A204.1 (cell line): Measurements from ENCODE around the gene BMPR2.
"Not testable (repeated sequence)": the region's sequence is repeated elsewhere in the genome, so short reads cannot be mapped to it uniquely, and the experiment has no call there.

Source experiments
- FAIRE-seq: peaks from 2 replicates; lab custom pipeline; 2012; peaks lifted over from hg19 to GRCh38; lab: Jason Lieb, UNC

Gene BMPR2

DNA sequence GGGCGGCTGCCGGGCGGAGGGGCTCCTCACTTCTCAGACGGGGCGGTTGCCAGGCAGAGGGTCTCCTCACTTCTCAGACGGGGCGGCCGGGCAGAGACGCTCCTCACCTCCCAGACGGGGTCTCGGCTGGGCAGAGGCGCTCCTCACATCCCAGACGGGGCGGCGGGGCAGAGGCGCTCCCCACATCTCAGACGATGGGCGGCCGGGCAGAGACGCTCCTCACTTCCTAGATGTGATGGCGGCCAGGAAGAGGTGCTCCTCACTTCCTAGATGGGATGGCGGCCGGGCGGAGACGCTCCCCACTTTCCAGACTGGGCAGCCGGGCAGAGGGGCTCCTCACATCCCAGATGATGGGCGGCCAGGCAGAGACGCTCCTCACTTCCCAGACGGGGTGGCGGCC is 159.2 kb downstream of the BMPR2 start:
- FAIRE-seq, result not testable (repeated sequence)

DNA sequence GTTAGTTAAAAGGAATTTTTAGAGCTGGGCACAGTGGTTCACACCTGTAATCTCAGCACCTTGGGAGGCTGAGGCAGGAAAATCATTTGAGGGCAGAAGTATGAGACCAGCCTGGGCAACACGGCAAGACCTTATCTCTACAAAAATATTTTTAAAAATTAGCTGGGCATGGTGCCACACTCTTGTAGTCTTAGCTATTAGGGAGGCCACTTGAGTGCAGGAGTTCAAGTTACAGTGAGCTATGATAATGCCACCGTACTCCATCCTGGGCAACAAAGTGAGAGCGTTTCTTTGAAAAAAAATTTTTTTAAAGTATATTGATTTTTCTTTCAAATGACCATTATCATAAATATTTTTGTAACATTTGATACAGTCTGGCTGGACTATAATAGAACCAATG is 165.0 kb downstream of the BMPR2 start:
- no peak for FAIRE-seq

DNA sequence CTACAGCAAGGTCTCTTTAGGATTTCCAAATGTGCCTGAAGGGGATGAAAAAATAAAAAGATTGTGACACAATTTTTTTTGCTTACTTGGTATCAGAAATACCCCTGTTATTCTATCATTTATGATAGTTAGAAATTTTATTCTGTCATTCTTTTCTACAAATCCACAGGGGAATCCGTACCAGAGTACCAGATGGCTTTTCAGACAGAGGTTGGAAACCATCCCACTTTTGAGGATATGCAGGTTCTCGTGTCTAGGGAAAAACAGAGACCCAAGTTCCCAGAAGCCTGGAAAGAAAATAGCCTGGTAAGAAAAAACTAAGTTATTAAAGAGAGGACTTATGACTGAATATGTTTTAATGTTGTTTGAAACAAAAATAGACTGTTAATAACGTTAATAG is 166.0 kb downstream of the BMPR2 start:
- no peak for FAIRE-seq

DNA sequence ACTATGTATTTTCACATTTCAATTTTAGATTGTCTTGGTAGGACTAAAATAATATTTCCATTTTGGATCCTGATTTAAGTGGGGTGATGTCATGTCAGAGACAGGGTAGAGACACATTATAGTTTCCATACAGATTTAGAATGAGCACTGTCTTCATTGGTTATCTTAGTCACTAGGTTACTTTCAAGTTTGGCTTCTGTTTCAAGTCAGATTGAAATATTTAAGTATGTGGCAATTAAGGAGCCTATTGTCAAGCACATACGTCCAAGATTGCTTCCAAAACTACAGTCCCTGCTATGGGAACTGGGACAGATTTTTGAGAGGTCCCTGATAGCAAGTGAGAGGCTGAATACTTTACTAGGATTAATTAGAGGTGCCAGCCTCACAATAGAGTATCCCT is 169.4 kb downstream of the BMPR2 start:
- no peak for FAIRE-seq

DNA sequence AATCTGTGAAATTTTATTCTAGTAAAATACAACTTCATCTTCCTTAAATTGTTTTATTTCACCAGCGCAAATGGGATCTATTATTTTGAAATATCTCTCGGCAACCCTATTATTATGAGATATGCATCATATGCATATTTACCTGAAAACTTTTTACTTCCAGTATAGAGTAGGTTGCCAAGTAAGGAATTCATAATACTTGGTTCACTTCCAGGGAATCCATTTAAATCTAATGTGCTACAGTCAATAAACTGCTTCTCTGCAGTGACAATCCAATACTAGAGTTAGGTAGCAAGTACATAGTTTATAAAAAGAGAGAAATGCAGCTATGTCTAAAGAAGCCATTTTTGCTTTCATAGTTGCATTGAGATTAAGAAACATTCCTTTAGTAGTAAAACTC is 169.8 kb downstream of the BMPR2 start:
- FAIRE-seq, result no peak

DNA sequence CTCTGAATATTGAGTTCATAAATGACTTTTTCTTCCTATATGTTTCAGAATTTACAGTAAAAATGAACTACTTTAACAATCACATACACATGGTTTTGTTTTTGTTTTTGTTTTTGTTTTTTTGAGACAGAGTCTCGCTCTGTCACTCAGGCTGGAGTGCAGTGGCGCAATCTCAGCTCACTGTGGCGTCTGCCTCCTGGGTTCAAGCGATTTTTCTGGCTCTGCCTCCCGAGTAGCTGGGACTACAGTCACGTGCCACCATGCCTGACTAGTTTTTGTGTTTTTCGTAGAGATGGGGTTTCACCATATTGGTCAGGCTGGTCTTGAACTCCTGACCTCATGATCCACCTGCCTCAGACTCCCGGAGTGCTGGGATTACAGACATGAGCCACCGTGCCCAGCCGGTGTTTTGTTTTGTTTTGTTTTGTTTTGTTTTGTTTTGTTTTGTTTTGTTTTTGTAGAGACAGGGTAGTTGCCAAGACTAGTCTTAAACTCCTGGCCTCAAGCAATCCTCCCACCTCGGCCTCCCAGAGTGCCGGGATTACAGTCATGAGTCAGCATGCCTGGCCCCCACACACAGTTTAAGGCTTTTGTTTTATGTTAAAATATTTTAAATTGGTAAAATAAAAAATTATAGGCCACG is 170.5 kb downstream of the BMPR2 start:
- not testable (repeated sequence) for FAIRE-seq

DNA sequence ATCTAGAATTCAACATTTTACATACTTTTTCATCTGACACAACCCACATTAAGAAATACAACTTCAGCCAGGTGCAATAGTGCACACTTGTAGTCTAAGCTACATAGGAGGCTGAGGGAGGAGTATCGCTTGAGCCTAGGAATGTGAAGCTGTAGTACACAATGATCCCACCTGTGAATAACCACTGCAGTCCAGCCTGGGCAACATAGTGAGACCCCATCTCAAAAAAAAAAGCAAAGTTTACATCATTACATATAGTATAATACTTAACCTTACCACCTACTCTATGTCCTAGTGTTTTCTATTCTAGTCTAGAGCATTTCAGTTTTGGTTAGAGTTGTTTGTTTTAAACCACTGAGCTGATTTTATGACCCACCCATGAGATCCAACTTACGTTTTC is 172.1 kb downstream of the BMPR2 start:
- no peak for FAIRE-seq

DNA sequence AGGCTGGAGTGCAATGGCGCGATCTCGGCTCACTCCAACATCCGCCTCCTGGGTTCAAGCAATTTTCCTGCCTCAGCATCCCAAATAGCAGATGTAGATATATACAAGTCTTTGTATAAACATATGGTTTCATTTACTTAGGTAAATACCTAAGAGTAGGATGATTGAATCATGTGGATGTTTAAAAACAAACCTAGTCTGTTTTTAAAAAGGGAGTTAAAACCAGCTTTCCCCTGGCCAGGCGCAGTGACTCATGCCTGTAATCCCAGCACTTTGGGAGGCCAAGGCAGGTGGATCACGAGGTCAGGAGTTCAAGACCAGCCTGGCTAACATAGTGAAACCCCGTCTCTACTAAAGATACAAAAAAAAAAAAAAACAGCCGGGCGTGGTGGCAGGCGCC is 174.9 kb downstream of the BMPR2 start:
- FAIRE-seq, result not testable (repeated sequence)

DNA sequence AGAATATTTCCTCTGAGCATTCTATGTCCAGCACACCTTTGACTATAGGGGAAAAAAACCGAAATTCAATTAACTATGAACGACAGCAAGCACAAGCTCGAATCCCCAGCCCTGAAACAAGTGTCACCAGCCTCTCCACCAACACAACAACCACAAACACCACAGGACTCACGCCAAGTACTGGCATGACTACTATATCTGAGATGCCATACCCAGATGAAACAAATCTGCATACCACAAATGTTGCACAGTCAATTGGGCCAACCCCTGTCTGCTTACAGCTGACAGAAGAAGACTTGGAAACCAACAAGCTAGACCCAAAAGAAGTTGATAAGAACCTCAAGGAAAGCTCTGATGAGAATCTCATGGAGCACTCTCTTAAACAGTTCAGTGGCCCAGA is 179.2 kb downstream of the BMPR2 start:
- FAIRE-seq, result no peak

DNA sequence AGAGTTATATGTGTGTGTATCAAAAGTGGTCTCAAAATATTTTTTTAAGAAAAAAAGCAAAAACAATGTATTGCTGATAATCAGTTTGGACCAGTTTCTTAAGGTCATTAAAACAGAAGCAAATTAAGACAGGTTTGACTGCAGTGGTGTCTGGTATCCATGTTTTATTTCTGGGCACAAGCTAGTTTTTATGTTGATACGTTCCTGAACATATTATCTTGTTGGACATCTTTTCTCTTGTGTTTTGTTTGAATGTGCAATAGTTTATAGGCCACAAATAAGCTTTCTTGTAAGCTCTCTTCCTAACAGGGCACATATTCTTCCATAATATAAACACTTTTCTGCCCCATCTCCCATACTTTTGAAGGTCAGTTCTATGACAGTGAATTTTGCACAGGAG is 184.1 kb downstream of the BMPR2 start:
- no peak for FAIRE-seq

DNA sequence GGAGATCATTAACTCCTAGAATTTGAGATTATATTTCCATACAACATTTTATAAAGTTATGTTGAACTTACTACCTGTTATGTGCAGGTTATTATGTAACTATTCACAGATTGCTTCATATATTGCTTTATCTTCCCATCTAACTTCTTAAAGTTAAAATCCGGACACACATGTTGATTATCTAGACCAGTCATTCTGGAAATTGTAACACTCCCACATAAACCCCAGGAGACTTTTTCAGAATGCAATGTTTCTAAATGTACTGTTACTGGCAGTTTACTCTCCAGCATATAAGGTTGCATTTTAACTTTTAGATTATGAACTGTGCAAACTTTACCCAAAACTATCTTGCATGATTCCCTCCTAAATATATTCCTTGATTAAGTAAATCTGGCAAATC is 188.1 kb downstream of the BMPR2 start:
- no peak for FAIRE-seq

DNA sequence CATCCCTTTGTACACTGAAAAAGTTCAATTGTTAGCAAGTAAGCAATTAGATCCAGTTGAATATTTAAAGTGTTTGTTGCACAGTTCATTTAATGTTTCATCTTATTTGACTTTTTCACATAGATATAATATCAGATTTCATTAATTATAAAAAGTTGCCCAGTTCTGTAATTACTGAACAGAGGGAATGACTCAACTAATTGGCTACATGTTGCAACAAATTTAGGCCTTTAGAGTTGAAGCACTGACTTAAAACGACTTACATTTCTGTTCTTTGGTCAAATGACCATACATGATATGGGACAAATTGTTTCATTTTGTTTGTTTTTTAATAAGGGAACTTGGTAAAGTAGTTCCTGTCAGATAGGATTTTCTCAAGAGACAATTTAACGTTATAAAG is 190.2 kb downstream of the BMPR2 start:
- no peak for FAIRE-seq

DNA sequence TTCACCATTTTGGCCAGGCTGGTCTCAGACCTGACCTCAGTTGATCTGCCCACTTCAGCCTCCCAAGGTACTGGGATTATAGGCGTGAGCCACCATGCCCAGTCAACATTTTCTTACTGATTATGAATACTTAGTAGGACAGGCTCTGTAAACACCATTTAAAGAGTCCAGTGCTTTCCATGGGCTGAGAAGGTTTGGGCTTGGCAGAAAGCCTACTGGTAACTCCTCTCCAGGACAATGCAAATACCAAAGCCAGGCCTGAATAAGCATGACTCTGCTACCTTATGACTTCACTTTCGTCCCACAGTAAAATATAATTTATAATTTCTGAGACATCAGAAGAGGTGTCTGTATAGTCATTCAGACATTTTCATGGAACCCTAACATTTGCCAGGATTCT is 198.4 kb downstream of the BMPR2 start:
- FAIRE-seq, result no peak

DNA sequence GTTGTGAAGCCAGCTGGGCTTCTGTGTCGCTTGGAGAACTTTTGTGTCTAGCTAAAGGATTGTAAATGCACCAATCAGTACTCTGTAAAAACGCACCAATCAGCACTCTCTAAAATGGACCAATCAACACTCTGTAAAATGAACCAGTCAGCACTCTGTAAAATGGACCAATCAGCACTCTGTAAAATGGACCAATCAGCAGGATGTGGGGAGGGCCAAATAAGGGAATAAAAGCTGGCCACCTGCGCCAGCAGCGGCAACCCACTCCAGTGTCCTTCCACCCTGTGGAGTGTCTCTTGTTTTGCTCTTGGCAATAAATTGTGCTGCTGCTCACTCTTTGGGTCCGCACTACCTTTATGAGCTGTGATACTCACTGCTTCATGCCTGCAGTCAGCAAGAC is 199.1 kb downstream of the BMPR2 start:
- FAIRE-seq, result not testable (repeated sequence)

DNA sequence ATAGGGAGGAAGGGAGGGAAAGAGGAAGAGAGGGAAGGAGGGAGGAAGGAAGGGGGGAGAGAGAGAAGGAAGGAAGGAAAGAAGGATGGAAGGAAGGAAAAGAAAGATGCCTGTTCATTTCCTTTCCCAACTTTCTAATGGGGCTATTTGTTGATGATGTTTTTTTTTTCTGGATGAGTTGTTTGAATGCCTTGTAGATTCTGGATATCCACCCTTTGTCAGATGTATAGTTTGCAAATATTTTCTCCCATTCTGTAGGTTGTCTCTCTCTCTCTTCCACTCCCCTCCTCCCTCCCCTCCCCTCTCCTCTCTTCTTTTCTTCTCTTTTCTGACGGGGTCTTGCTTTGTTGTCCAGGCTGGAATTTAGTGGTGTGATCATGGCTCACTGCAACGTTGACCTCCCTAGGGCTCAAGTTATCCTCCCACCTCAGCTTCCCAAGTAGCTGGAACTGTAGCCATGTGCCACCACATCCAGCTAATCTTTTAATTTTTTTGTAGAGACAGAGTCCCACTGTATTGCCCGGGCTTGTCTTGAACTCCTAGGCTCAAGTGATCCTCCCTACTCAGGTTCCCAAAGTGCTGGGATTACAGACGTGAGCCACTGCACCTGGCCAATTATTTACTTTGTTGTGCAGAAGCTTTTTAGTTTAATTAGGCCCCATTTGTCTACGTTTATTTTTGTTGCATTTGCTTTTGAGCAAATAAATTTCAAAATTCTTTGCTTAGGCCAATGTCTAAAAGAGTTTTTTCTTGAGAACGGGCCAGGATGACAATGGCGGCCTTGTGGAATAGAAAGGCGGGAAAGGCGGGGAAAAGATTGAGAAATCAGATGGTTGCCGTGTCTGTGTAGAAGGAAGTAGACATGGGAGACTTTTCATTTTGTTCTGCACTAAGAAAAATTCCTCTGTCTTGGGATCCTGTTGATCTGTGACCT is 201.4 kb downstream of the BMPR2 start:
- no peak for FAIRE-seq

DNA sequence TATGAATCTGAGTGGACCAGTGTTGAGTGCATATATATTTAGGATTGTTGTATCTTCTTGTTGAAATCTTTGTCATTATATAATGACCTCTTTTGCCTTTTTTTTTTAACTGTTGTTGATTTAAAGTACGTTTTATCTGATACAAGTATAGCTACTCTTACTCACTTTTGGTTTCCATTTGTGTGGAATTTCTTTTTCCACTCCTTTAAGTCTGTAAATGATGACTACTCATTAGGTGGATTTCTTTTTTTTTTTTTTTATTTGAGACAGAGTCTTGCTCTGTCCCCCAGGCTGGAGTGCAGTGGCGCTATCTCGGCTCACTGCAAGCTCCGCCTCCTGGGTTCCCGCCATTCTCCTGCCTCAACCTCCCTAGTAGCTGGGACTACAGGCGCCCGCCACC is 206.7 kb downstream of the BMPR2 start:
- FAIRE-seq, result not testable (repeated sequence)

DNA sequence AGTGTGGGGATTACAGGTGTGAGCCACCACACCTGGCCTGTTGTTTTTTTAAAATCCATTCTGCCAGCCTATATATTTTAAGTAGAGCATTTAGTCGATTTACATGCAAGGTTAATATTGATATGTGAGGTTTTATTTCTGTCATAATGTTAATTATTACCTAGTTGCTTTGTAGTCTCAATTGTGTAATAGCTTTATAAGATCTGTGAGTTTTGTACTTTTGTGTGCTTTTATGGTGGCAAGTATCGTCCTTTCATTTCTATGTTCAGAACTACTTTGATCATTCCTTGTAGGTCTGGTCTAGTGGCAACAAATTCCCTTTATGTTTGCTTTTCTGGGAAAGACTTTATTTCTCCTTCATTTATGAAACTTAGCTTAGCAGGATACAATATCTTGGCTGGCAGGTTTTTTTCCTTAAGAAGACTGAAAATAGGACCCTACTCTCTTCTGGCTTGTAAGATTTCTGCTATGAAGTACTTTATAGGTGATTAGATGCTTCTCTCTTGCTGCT is 207.6 kb downstream of the BMPR2 start:
- no peak for FAIRE-seq

DNA sequence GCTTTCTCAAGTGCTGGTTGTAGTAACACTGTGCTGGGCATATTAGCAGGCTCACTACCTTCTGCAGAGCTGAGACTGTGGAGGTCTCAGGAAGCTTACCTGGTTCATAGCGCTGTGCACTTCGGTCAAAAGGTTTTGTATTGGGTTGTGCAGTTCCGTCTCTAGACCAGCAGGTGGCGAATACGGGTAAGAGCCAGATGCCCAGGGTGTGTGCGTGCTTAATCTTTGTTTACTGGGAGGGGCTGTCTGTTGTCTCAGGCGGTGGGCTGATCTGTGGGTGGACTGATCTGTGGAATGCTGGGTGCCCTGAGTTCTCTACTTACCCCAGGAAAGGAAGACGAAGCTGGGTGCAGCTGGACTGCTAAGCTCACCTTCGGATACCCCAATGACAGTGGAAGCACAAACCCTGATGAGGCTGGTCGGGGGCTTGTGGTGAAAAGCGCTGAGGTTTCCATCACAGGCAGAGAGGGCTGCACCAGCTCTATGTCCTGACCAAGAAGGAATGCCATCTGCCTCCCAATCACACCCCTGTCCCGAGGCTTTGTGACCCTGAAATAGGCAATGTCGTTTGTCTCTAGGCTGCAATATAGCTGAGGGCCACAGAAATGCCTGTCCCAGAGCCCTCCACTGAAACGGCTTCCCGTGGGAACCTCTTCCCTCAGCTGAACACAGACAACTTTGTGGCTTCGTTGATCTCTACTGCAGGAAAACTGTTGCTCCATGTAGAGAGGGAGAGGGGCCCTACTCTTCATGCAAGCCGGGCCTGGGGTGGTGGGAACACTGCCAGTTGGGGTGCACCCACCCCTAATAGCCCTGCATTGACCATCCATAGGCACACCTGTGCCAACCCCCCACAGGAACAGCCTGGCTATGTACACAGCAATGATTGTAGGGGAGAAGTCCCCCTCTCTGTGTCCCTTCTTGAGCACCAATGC is 212.8 kb downstream of the BMPR2 start:
- no peak for FAIRE-seq

DNA sequence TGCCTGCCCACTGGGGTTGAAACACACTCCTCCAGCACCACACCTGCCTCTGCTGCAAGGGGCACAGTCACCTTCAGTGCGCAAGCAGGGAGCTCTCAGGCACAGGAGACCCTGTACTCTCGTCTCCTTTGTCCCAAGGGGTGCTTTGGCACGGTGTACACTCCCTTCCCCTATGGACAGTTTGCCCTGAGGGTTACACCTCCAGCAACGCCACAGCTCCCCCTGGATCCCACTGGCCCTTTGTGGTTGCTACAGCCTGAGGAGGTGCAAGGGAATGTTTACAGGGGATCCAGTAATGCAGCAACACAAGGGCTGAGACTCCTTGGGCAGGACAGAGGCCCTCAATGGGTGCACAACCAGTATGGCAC is 213.4 kb downstream of the BMPR2 start:
- no peak for FAIRE-seq

DNA sequence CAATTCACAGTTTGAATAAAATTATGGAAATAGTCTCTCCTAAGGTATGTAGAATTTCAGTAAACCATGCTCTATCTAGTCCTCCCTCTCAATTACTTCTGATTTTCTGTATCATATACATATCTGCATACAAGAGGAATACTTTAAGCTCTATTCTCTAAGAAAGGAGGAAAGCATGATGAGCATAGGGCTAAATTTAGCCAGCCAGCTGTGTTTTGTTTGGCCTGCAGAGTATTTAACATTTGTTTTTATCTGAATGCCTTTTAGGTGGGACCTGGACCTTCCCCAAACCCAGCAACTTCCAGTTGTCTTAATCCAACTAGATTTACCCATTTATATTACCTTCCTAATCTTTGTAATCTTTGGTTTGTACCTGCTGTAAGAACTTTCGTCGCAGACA is 216.4 kb downstream of the BMPR2 start:
- FAIRE-seq, result no peak

DNA sequence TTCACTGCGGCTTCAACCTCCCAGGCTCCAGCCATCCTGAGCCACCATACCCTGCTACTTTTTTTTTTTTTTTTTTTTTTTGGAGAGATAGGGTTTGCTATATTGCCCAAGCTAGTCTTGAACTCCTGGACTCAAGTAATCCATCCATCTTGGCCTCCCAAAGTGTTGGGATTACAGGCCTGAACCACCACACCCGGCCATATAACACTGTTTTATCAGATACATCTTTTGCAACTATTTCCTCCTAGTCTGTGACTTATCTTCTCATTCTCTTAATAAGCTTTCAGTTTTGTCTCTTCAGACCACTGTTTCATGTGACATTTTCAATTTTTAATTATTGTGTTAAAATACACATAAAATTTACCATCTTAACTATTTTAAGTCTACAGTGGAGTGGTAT is 223.0 kb downstream of the BMPR2 start:
- FAIRE-seq, result no peak

DNA sequence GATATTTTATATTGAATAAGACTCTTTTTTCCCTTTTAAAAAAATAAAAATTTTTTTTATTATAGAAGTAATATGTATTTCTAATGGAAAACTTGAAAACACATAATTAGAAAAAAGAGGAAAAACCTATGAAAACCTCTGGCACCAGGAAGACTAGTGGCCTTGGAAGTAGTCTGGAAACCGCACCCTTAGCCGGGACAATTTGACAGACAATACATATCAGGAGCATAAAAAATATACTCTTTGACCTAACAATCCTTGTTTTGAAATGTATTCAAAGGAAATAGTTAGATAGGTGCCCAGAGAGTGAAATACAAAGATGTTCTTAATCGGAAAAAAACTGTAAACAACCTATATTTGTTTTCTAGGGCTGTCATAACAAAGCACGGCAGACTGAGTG is 223.8 kb downstream of the BMPR2 start:
- no peak for FAIRE-seq

DNA sequence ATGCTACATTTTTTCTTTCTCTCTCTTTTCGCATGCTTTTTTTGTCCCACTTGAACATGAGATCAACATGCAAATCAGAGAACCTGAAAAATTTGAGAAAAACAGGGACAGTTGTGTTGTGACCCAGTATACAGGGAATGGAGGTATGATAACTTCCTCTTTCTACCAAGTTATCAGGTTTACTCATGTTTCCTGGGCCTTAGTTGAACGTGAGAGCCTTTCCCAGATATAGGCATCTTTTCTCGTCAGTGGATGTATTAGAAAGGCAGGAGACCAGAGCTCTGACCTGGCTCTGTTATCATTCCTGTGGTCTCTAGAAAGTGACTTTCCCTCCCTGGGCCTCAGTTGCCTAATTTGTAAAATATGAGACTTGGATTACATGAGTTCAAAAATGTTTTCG is 228.6 kb downstream of the BMPR2 start:
- no peak for FAIRE-seq
